Measurements from ENCODE around the gene LRBA. TPM values are rescaled to one million over a fixed set of nuclear protein-coding genes. Genes with fewer than 3 reads are reported as not detected.

The LRBA gene
- total and polyA plus RNA-seq, 4 donors: 18.8 to 56.4 (median 33.8) TPM

- H3K27me3 ChIP-seq (ENCODE audit: control insufficient read depth, insufficient read depth, low read length): no peaks in the 10 kb centered on the region
- DNase-seq (ENCODE audit: low read depth in 4 of 6, low spot score in 6 of 6): no peak
- peaks cover 2% of the 10 kb centered on the region for H3K9me3 ChIP-seq (ENCODE audit: control insufficient read depth, insufficient read depth, low read length)
- no peaks in the 10 kb centered on the region for H3K36me3 ChIP-seq (ENCODE audit: control insufficient read depth, insufficient read depth, low read length)
- H3K4me1 ChIP-seq (ENCODE audit: control insufficient read depth, insufficient read depth, low read length): no peaks in the 10 kb centered on the region
- no peak overlapping the region for H3K27ac ChIP-seq (ENCODE audit: low read depth, low read length)
- WGBS (ENCODE audit: insufficient coverage): no CpG with 5 or more reads among the region's 6 CpGs
- H3K4me3 ChIP-seq (ENCODE audit: low read depth, low read length): no peak overlapping the region
Observed at GRCh38 chr4:150952167-150952845, 62.8 kb downstream of the LRBA start.

- Histone ChIP-seq H3K27ac (ENCODE audit: low read depth, low read length) (no peak overlapping the region), H3K4me1 (ENCODE audit: control insufficient read depth, insufficient read depth, low read length) (no peaks in the 10 kb centered on the region), H3K9me3 (ENCODE audit: control insufficient read depth, insufficient read depth, low read length) (no peaks in the 10 kb centered on the region), H3K4me3 (ENCODE audit: low read depth, low read length) (no peak overlapping the region), H3K27me3 (ENCODE audit: control insufficient read depth, insufficient read depth, low read length) (no peaks in the 10 kb centered on the region), H3K36me3 (ENCODE audit: control insufficient read depth, insufficient read depth, low read length) (no peaks in the 10 kb centered on the region)
- no peak for DNase-seq (ENCODE audit: low read depth in 4 of 6, low spot score in 6 of 6)
- no CpG with 5 or more reads among the region's 2 CpGs for WGBS (ENCODE audit: insufficient coverage)
Observed at GRCh38 chr4:150950657-150951288, 64.3 kb downstream of the LRBA start.

- no peaks in the 10 kb centered on the region for H3K4me1 ChIP-seq (ENCODE audit: control insufficient read depth, insufficient read depth, low read length)
- no peaks in the 10 kb centered on the region for H3K36me3 ChIP-seq (ENCODE audit: control insufficient read depth, insufficient read depth, low read length)
- H3K4me3 ChIP-seq (ENCODE audit: low read depth, low read length): no peak overlapping the region
- DNase-seq (ENCODE audit: low read depth in 4 of 6, low spot score in 6 of 6): peak in 1 of 6 donors; percentile 9
- no peaks in the 10 kb centered on the region for H3K9me3 ChIP-seq (ENCODE audit: control insufficient read depth, insufficient read depth, low read length)
- H3K27ac ChIP-seq (ENCODE audit: low read depth, low read length): no peak overlapping the region
- H3K27me3 ChIP-seq (ENCODE audit: control insufficient read depth, insufficient read depth, low read length): no peaks in the 10 kb centered on the region
Observed at GRCh38 chr4:150949943-150950342, 65.1 kb downstream of the LRBA start.

DNA sequence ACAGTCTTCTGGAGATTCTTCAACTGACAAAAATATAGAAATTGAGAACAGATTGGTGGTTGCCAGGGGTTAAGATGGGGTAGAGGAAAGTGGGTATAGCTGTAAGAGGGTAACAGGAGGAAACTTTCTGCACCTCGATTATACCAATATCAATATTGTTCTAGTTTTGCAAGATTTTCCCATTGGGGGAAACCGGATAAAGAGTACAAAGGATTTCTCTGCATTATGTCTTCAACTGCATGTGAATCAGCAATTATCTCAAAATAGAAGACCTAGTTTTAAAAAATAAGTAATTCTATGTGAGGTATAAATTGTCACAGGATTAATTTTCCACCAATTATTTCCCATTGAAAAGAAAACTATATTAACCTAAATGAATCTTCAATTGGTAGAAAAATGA lies 65.7 kb downstream of the LRBA start:
- Histone ChIP-seq H3K4me3 (ENCODE audit: low read depth, low read length) (no peak overlapping the region), H3K36me3 (ENCODE audit: control insufficient read depth, insufficient read depth, low read length) (no peaks in the 10 kb centered on the region), H3K9me3 (ENCODE audit: control insufficient read depth, insufficient read depth, low read length) (no peaks in the 10 kb centered on the region), H3K27me3 (ENCODE audit: control insufficient read depth, insufficient read depth, low read length) (no peaks in the 10 kb centered on the region), H3K4me1 (ENCODE audit: control insufficient read depth, insufficient read depth, low read length) (no peaks in the 10 kb centered on the region), H3K27ac (ENCODE audit: low read depth, low read length) (no peak overlapping the region)
- no CpG with 5 or more reads among the region's 2 CpGs for WGBS (ENCODE audit: insufficient coverage)
- no peak for DNase-seq (ENCODE audit: low read depth in 4 of 6, low spot score in 6 of 6)

GRCh38 chr4:150948710-150949109 lies 66.4 kb downstream of the LRBA start:
- Histone ChIP-seq H3K27ac (ENCODE audit: low read depth, low read length) (no peak overlapping the region), H3K4me3 (ENCODE audit: low read depth, low read length) (no peak overlapping the region), H3K9me3 (ENCODE audit: control insufficient read depth, insufficient read depth, low read length) (no peaks in the 10 kb centered on the region), H3K36me3 (ENCODE audit: control insufficient read depth, insufficient read depth, low read length) (no peaks in the 10 kb centered on the region), H3K27me3 (ENCODE audit: control insufficient read depth, insufficient read depth, low read length) (no peaks in the 10 kb centered on the region), H3K4me1 (ENCODE audit: control insufficient read depth, insufficient read depth, low read length) (no peaks in the 10 kb centered on the region)
- WGBS (ENCODE audit: insufficient coverage): 20% methylated on average over 1 of the region's 2 CpGs
- no peak for DNase-seq (ENCODE audit: low read depth in 4 of 6, low spot score in 6 of 6)

DNA sequence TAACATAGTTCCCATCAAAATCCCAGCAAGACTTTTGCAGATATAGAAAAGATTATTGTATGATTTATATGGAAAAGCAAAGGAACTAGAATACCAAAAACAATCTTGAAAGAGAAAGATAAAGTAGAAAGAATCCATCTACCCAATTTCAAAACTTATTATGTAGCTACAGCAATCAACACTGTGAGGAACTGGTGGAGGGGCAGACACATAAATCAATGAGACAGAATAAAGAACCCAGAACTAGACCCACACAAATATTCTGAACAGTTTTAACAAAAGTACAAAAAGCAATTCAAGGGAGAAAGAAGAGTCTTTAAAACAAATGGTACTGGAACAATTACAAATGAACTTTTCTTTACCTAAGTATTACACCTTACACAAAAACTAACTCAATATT lies 67.0 kb downstream of the LRBA start:
- DNase-seq (ENCODE audit: low read depth in 4 of 6, low spot score in 6 of 6): no peak
- H3K4me1 ChIP-seq (ENCODE audit: control insufficient read depth, insufficient read depth, low read length): no peaks in the 10 kb centered on the region
- no peak overlapping the region for H3K27ac ChIP-seq (ENCODE audit: low read depth, low read length)
- H3K36me3 ChIP-seq (ENCODE audit: control insufficient read depth, insufficient read depth, low read length): no peaks in the 10 kb centered on the region
- no peaks in the 10 kb centered on the region for H3K9me3 ChIP-seq (ENCODE audit: control insufficient read depth, insufficient read depth, low read length)
- no peaks in the 10 kb centered on the region for H3K27me3 ChIP-seq (ENCODE audit: control insufficient read depth, insufficient read depth, low read length)
- no peak overlapping the region for H3K4me3 ChIP-seq (ENCODE audit: low read depth, low read length)

DNA sequence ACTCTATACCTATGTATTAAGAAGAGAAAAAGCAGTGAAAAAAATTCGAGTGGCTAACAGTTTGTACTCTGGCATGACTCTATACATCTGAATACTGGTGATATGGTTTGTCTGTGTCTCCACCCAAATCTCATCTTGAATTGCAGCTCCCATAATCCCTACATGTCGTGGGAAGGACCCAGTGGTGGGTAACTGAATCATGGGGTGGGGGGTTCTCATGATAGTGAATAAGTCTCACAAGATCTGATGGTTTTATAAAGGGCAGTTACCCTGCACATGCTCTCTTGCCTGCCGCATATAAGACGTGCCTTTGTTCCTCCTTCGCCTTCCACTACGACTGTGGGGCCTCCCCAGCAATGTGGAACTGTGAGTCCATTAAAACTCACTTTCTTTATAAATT lies 70.4 kb downstream of the LRBA start:
- Histone ChIP-seq H3K27ac (ENCODE audit: low read depth, low read length) (no peak overlapping the region), H3K4me3 (ENCODE audit: low read depth, low read length) (no peak overlapping the region), H3K9me3 (ENCODE audit: control insufficient read depth, insufficient read depth, low read length) (no peaks in the 10 kb centered on the region), H3K27me3 (ENCODE audit: control insufficient read depth, insufficient read depth, low read length) (no peaks in the 10 kb centered on the region), H3K36me3 (ENCODE audit: control insufficient read depth, insufficient read depth, low read length) (no peaks in the 10 kb centered on the region), H3K4me1 (ENCODE audit: control insufficient read depth, insufficient read depth, low read length) (no peaks in the 10 kb centered on the region)
- 72% methylated on average over 3 of the region's 6 CpGs for WGBS (ENCODE audit: insufficient coverage)
- DNase-seq (ENCODE audit: low read depth in 4 of 6, low spot score in 6 of 6): no peak

DNA sequence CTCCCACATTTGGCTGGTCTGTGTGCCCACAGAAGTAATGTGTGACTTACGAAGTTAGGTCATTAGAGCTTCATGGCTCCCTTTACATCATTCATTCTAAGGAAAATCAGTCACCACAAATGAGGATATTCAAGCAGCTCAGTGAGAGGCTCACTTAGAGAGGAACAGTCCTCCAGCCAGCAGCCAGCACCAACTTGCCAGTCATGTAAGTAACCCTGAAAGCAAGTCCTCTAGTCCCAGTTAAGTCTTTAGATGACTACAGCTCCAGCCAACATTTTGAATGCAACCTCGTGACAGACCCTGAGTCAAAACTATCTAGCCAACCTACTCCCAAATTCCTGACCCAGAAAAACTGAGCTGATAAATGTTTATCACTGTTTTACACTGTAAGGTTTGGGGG lies 71.3 kb downstream of the LRBA start:
- 88% methylated on average over 1 of the region's 2 CpGs for WGBS (ENCODE audit: insufficient coverage)
- no peaks in the 10 kb centered on the region for H3K4me1 ChIP-seq (ENCODE audit: control insufficient read depth, insufficient read depth, low read length)
- no peaks in the 10 kb centered on the region for H3K27me3 ChIP-seq (ENCODE audit: control insufficient read depth, insufficient read depth, low read length)
- H3K36me3 ChIP-seq (ENCODE audit: control insufficient read depth, insufficient read depth, low read length): no peaks in the 10 kb centered on the region
- DNase-seq (ENCODE audit: low read depth in 4 of 6, low spot score in 6 of 6): no peak
- H3K4me3 ChIP-seq (ENCODE audit: low read depth, low read length): no peak overlapping the region
- no peak overlapping the region for H3K27ac ChIP-seq (ENCODE audit: low read depth, low read length)
- H3K9me3 ChIP-seq (ENCODE audit: control insufficient read depth, insufficient read depth, low read length): no peaks in the 10 kb centered on the region

GRCh38 chr4:150943126-150943525 lies 72.0 kb downstream of the LRBA start:
- H3K27ac ChIP-seq (ENCODE audit: low read depth, low read length): no peak overlapping the region
- H3K36me3 ChIP-seq (ENCODE audit: control insufficient read depth, insufficient read depth, low read length): no peaks in the 10 kb centered on the region
- H3K4me3 ChIP-seq (ENCODE audit: low read depth, low read length): no peak overlapping the region
- H3K9me3 ChIP-seq (ENCODE audit: control insufficient read depth, insufficient read depth, low read length): no peaks in the 10 kb centered on the region
- DNase-seq (ENCODE audit: low read depth in 4 of 6, low spot score in 6 of 6): no peak
- H3K27me3 ChIP-seq (ENCODE audit: control insufficient read depth, insufficient read depth, low read length): no peaks in the 10 kb centered on the region
- no peaks in the 10 kb centered on the region for H3K4me1 ChIP-seq (ENCODE audit: control insufficient read depth, insufficient read depth, low read length)

- no peaks in the 10 kb centered on the region for H3K36me3 ChIP-seq (ENCODE audit: control insufficient read depth, insufficient read depth, low read length)
Observed at GRCh38 chr4:150942539-150942938, 72.5 kb downstream of the LRBA start.

More at GRCh38 chr4:150942539-150942938, 72.5 kb downstream of the LRBA start:
- Histone ChIP-seq H3K4me3 (ENCODE audit: low read depth, low read length) (no peak overlapping the region), H3K27ac (ENCODE audit: low read depth, low read length) (no peak overlapping the region), H3K4me1 (ENCODE audit: control insufficient read depth, insufficient read depth, low read length) (no peaks in the 10 kb centered on the region), H3K27me3 (ENCODE audit: control insufficient read depth, insufficient read depth, low read length) (no peaks in the 10 kb centered on the region), H3K9me3 (ENCODE audit: control insufficient read depth, insufficient read depth, low read length) (no peaks in the 10 kb centered on the region)
- DNase-seq (ENCODE audit: low read depth in 4 of 6, low spot score in 6 of 6): no peak
